Measurements from ENCODE around the gene HTR3D.
"Not testable (repeated sequence)": the region's sequence is repeated elsewhere in the genome, so short reads cannot be mapped to it uniquely, and the experiment has no call there.

Gene HTR3D

GRCh38 chr3:184016811-184017671 lies 14.5 kb upstream of the HTR3D start:
- DNase-seq (ENCODE audit: low spot score), result peak; percentile 60

- peak; percentile 83 for DNase-seq (ENCODE audit: low spot score)
Observed at GRCh38 chr3:184017672-184018423, 13.7 kb upstream of the HTR3D start, which contains the start of gene ABCC5. Gene ABCC5 (minus strand): TSS chr3:184017884. CDS start chr3:184014392, 3,492 bp downstream.

- no peak for DNase-seq (ENCODE audit: low spot score)
Observed at GRCh38 chr3:184018424-184018973, 13.0 kb upstream of the HTR3D start.

GRCh38 chr3:184022323-184022722 lies 9.2 kb upstream of the HTR3D start:
- DNase-seq (ENCODE audit: low spot score), result no peak

GRCh38 chr3:184025256-184025655 lies 6.3 kb upstream of the HTR3D start:
- DNase-seq (ENCODE audit: low spot score), result not testable (repeated sequence)

GRCh38 chr3:184028275-184028890 lies 3.2 kb upstream of the HTR3D start:
- not testable (repeated sequence) for DNase-seq (ENCODE audit: low spot score)

GRCh38 chr3:184029443-184029842 lies 2.1 kb upstream of the HTR3D start:
- no peak for DNase-seq (ENCODE audit: low spot score)

- DNase-seq (ENCODE audit: low spot score), result no peak
Observed at GRCh38 chr3:184030536-184030935, 1.0 kb upstream of the HTR3D start.

GRCh38 chr3:184037816-184038215 lies 6.3 kb downstream of the HTR3D start:
- DNase-seq (ENCODE audit: low spot score), result no peak

GRCh38 chr3:184038307-184038706 lies 6.8 kb downstream of the HTR3D start:
- DNase-seq (ENCODE audit: low spot score), result not testable (repeated sequence)

GRCh38 chr3:184039414-184039813 lies 7.9 kb downstream of the HTR3D start:
- no peak for DNase-seq (ENCODE audit: low spot score)

GRCh38 chr3:184040010-184040409 lies 8.5 kb downstream of the HTR3D start:
- no peak for DNase-seq (ENCODE audit: low spot score)

GRCh38 chr3:184042617-184043016 lies 11.1 kb downstream of the HTR3D start:
- no peak for DNase-seq (ENCODE audit: low spot score)

- no peak for DNase-seq (ENCODE audit: low spot score)
Observed at GRCh38 chr3:184045995-184046394, 14.5 kb downstream of the HTR3D start.

GRCh38 chr3:184050217-184050847 lies 18.8 kb downstream of the HTR3D start:
- DNase-seq (ENCODE audit: low spot score), result no peak

- no peak for DNase-seq (ENCODE audit: low spot score)
Observed at GRCh38 chr3:184052767-184053166, 21.2 kb downstream of the HTR3D start, which contains the start of gene HTR3C. Gene HTR3C (plus strand): TSS chr3:184053047. CDS start chr3:184053081, 34 bp downstream.

GRCh38 chr3:184058029-184058428 lies 26.5 kb downstream of the HTR3D start:
- DNase-seq (ENCODE audit: low spot score), result no peak

- no peak for DNase-seq (ENCODE audit: low spot score)
Observed at GRCh38 chr3:184059424-184059823, 27.9 kb downstream of the HTR3D start.

GRCh38 chr3:184062637-184063036 lies 31.1 kb downstream of the HTR3D start:
- no peak for DNase-seq (ENCODE audit: low spot score)

- no peak for DNase-seq (ENCODE audit: low spot score)
Observed at GRCh38 chr3:184066211-184066610, 34.7 kb downstream of the HTR3D start.

- no peak for DNase-seq (ENCODE audit: low spot score)
Observed at GRCh38 chr3:184067573-184068055, 36.1 kb downstream of the HTR3D start.

GRCh38 chr3:184068344-184068743 lies 36.8 kb downstream of the HTR3D start:
- no peak for DNase-seq (ENCODE audit: low spot score)

All from NAMALWA (cell line).